ENCODE data around the gene FHOD3. TPM values are rescaled to one million over a fixed set of nuclear protein-coding genes. Genes with fewer than 3 reads are reported as not detected.

FHOD3 gene
- total and polyA plus RNA-seq, 7 donors: 5.4 to 98.2 (median 20.2) TPM

DNA sequence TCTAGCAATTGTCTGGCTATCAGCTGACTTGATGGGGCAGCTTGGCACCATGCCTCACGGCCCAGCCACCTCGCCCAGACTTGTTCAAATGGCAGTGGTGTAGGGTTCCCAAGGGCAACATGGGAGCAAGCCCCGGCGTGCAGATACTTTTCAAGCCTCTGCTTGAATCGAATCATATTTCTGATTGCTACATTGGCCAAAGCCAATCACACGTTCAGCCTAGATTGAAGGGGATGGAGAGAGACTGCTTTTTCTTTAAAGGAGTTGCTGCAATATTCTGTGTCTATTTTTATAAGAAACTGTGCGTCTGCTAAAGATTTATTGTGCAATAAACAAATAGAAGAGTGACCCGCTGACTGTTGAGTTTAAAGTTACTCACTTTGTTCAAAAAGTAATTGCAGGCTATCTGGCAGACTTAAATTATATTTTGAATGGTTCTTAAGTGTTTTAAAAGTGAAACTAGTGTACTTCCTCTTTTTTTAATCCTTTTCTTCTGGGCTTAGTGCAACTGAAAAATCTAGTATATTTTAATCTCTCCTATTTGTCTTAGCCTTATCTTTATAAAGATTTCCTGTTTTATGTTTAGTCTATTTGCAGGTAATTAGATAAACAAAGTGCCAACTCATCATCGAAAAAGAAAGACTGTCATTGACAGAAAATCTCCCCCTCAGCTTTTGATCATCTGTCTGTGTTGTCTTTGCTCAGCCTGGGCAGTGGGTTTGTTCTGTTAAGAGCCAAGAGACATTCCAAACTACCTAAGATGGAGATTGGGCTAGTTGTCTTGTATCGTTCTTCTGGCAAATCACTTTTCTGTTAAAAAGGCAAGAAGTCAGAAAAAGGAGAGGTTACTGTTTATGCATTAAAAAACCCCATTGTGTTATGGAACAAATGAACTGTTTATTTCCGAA is 375.2 kb downstream of the FHOD3 start:
- Histone ChIP-seq H3K27me3 (ENCODE audit: insufficient read depth in 3 of 3, low read length in 2 of 3) (no peaks in the 10 kb centered on the region), H3K4me1 (peaks cover 23% of the 10 kb centered on the region), H3K27ac (peak overlapping the region; percentile 72), H3K4me3 (peak overlapping the region; percentile 35), H3K9me3 (no peaks in the 10 kb centered on the region), H3K36me3 (ENCODE audit: insufficient read depth in 1 of 2, low read depth in 1 of 2) (no peaks in the 10 kb centered on the region)
- 19 to 40% (median 24%) methylated on average over 11 of the region's 11 CpGs for WGBS, 3 donors
- intact Hi-C loops (cut with DNase I): no loop called here
- TF ChIP-seq, protein P1, sequence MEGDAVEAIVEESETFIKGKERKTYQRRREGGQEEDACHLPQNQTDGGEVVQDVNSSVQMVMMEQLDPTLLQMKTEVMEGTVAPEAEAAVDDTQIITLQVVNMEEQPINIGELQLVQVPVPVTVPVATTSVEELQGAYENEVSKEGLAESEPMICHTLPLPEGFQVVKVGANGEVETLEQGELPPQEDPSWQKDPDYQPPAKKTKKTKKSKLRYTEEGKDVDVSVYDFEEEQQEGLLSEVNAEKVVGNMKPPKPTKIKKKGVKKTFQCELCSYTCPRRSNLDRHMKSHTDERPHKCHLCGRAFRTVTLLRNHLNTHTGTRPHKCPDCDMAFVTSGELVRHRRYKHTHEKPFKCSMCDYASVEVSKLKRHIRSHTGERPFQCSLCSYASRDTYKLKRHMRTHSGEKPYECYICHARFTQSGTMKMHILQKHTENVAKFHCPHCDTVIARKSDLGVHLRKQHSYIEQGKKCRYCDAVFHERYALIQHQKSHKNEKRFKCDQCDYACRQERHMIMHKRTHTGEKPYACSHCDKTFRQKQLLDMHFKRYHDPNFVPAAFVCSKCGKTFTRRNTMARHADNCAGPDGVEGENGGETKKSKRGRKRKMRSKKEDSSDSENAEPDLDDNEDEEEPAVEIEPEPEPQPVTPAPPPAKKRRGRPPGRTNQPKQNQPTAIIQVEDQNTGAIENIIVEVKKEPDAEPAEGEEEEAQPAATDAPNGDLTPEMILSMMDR (IDR thresholded peaks at IDR 0.05): no peak
- DNase-seq (peak; percentile 67 to 72), ATAC-seq (peak; percentile 80 to 94 (median 92))

DNA sequence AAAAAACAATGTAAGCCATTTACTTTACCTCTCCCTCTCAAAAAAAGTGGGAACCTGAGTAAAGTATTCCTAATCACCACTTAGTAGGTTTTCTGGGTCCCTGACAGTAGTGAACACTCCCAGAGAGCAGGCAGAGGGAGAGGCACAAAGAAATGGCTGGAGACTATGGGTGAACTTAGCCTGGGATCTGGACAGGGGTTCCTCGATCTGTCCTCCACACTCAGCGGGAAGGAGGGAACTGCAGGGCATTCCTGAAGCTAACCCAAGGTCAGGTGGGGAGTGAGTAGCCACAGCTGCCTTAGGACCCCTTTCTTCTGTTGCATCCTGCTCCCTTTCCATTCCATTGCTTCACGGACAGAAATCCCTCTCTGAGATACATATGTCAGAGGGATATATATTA is 375.9 kb downstream of the FHOD3 start:
- intact Hi-C loops (cut with DNase I): no loop called here

DNA sequence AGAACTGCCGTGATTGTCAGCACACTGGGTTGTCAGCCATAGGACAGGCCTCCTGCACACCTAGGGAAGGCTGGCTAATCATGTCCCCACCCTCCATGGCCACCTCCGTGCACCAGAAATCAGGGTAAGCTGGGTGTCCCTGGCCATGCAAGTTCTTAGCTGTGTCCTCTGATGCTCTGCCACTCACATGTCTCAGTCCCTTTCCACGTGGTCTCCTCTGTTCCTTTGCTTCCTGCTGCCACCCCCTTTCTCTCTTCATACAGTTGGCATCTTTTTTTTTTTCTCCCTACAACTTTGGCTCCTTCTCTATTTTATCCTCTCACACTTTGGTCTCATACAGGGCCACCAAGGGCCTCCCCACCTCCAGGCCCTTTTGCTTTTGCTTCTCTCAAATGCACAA is 377.6 kb downstream of the FHOD3 start:
- DNase-seq (no peak), ATAC-seq (no peak)
- TF ChIP-seq, protein P1 (IDR thresholded peaks at IDR 0.05): no peak
- H3K9me3 ChIP-seq: no peaks in the 10 kb centered on the region
- H3K27ac ChIP-seq: no peak overlapping the region
- intact Hi-C loops (cut with DNase I): no loop called here
- no peaks in the 10 kb centered on the region for H3K27me3 ChIP-seq (ENCODE audit: insufficient read depth in 3 of 3, low read length in 2 of 3)
- H3K4me1 ChIP-seq: peaks cover 23% of the 10 kb centered on the region
- H3K36me3 ChIP-seq (ENCODE audit: insufficient read depth in 1 of 2, low read depth in 1 of 2): no peaks in the 10 kb centered on the region
- WGBS, 3 donors: 86 to 89% (median 88%) methylated on average over 3 of the region's 3 CpGs
- H3K4me3 ChIP-seq: no peak overlapping the region

More for the DNA sequence above, 375.9 kb downstream of the FHOD3 start:
- Histone ChIP-seq H3K27ac (peak overlapping the region; percentile 72), H3K27me3 (ENCODE audit: insufficient read depth in 3 of 3, low read length in 2 of 3) (no peaks in the 10 kb centered on the region), H3K4me1 (peaks cover 23% of the 10 kb centered on the region), H3K36me3 (ENCODE audit: insufficient read depth in 1 of 2, low read depth in 1 of 2) (no peaks in the 10 kb centered on the region), H3K9me3 (no peaks in the 10 kb centered on the region), H3K4me3 (peak overlapping the region; percentile 35)
- TF ChIP-seq, protein P1 (IDR thresholded peaks at IDR 0.05): no peak
- WGBS, 3 donors: 65 to 80% (median 77%) methylated on average over 3 of the region's 3 CpGs
- DNase-seq: no peak
- ATAC-seq: peak in 3 of 4 donors; percentile 19 to 28 (median 23)

DNA sequence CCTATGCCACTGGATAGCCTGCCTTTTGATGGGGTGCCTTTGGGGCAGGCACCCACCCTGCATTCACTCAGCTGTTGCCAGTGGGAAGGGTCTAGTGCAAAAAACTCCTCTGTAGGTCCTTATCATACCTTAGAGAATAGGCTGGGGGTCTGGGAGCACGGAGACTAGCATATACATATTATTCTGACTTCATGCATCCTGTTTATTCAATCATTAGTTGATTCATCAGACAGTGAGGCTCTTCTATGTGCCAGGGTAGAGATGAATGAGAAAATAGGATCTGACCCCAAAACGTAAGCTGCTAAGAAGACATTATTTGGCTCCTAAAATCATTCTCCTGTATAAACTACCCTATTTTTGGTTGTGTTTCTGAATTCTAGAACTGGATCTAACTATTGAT is 378.0 kb downstream of the FHOD3 start:
- WGBS, 3 donors: 78 to 90% (median 88%) methylated on average over 2 of the region's 2 CpGs
- intact Hi-C loops (cut with DNase I): no loop called here
- no peak for ATAC-seq

More for the DNA sequence above, 378.0 kb downstream of the FHOD3 start:
- TF ChIP-seq, protein P1 (IDR thresholded peaks at IDR 0.05): no peak
- H3K4me3 ChIP-seq: no peak overlapping the region
- H3K9me3 ChIP-seq: no peaks in the 10 kb centered on the region
- H3K27me3 ChIP-seq (ENCODE audit: insufficient read depth in 3 of 3, low read length in 2 of 3): no peaks in the 10 kb centered on the region
- no peaks in the 10 kb centered on the region for H3K36me3 ChIP-seq (ENCODE audit: insufficient read depth in 1 of 2, low read depth in 1 of 2)
- peaks cover 23% of the 10 kb centered on the region for H3K4me1 ChIP-seq
- DNase-seq: no peak
- H3K27ac ChIP-seq: no peak overlapping the region
